Esophagus squamous epithelium (tissue), 5 donors: ENCODE data around the gene NPM1. TPM values are rescaled to one million over a fixed set of nuclear protein-coding genes. Genes with fewer than 3 reads are reported as not detected.
"Not testable (repeated sequence)": the region's sequence is repeated elsewhere in the genome, so short reads cannot be mapped to it uniquely, and the experiment has no call there.

Experiments used
- DNase-seq: peaks from one replicate; lab custom pipeline; 2025; lab: John Stamatoyannopoulos, UW
- H3K27ac ChIP-seq, 4 donors: fragments of 200-600 bp; sonication (generic); one replicate each; pipeline ENCODE4 v1.5.1; 2016 to 2019; ENCODE audit warnings: mild to moderate bottlenecking in 1 of 4
- H3K27me3 ChIP-seq, 4 donors: fragments of 200-600 bp; sonication (generic); 1 replicate in 3 of 4; 2 replicates in 1 of 4; pipeline versions ENCODE4 v1.5.1 to v1.6.0; 2017 to 2021; ENCODE audit warnings: antibody characterized with exemption in 1 of 4
- H3K36me3 ChIP-seq, 3 donors: fragments of 200-600 bp; sonication (generic); one replicate each; pipeline ENCODE4 v1.5.1; 2016 to 2019
- H3K4me1 ChIP-seq, 3 donors: fragments of 200-600 bp; sonication (generic); one replicate each; pipeline ENCODE4 v1.5.1; 2017 to 2019
- H3K4me3 ChIP-seq, 4 donors: fragments of 200-600 bp; sonication (generic); 1 replicate in 3 of 4; 2 replicates in 1 of 4; pipeline ENCODE4 v1.5.1; 2016 to 2019; ENCODE audit warnings: mild to moderate bottlenecking in 2 of 4, moderate library complexity in 1 of 4
- H3K9me3 ChIP-seq, 3 donors: fragments of 200-600 bp; sonication (generic); one replicate each; pipeline ENCODE4 v1.5.1; 2016 to 2019
- CTCF ChIP-seq, 6 experiments: fragments of 450-650 bp in 4 of 6; fragments of 200-600 bp in 2 of 6; sonication (generic) in 2 of 6; IDR thresholded peaks; one replicate each; pipeline ENCODE4 v1.5.1; 2016 to 2019; ENCODE audit warnings: antibody characterized with exemption in 6 of 6, mild to moderate bottlenecking in 4 of 6, moderate library complexity in 4 of 6
- POLR2A ChIP-seq, 4 donors: fragments of 450-650 bp; IDR thresholded peaks; one replicate each; pipeline ENCODE4 v1.6.1; 2017; ENCODE audit warnings: antibody characterized with exemption in 4 of 4, mild to moderate bottlenecking in 4 of 4, moderate library complexity in 3 of 4
- WGBS, 2 donors: methylation state at CpG; one replicate each; pipeline ENCODE4 v1.1.5; 2018; 5-methylcytosine and 5-hydroxymethylcytosine counted together
- intact Hi-C: fragments of 100-400 bp; cut with DNase I; formaldehyde crosslinking; loops from one replicate; pipeline ENCODE4 v1.15.0; 2022
- total RNA-seq, 4 donors: library from RNA; depleted of rRNA; stranded (reverse); fragments of >200 nt; gene quantifications; one replicate each; pipeline ENCODE4 v1.1.0, GENCODE V29; 2016
- donor health status: DM: yes; HTN: yes; CAD: no.

Gene NPM1
- total RNA-seq, 4 donors from 2014 or later: 394 to 1,052 (median 904) TPM

GRCh38 chr5:171344936-171345608, 42.6 kb upstream of the NPM1 start:
- no peaks in the 10 kb centered on the region for H3K4me1 ChIP-seq
- H3K27ac ChIP-seq: no peak overlapping the region
- intact Hi-C loops: no loop called here
- DNase-seq: no peak
- peaks cover 0 to 20% (median 0%) of the 10 kb centered on the region in 4 donors for H3K27me3 ChIP-seq
- no peaks in the 10 kb centered on the region for H3K9me3 ChIP-seq
- TF ChIP-seq CTCF (IDR thresholded peaks at IDR 0.05): no peak
- no peak for TF ChIP-seq POLR2A (IDR thresholded peaks at IDR 0.05)
- WGBS, 2 donors: 88 to 91% methylated on average over 17 to 19 of the region's 19 CpGs
- no peak overlapping the region for H3K4me3 ChIP-seq
- H3K36me3 ChIP-seq: no peaks in the 10 kb centered on the region

GRCh38 chr5:171351536-171352073, 36.0 kb upstream of the NPM1 start:
- intact Hi-C loops: no loop called here
- WGBS, 2 donors: 60 to 75% methylated on average over 4 to 7 of the region's 7 CpGs
- Histone ChIP-seq H3K36me3 (no peaks in the 10 kb centered on the region), H3K4me1 (no peaks in the 10 kb centered on the region), H3K27ac (no peak overlapping the region), H3K9me3 (no peaks in the 10 kb centered on the region), H3K27me3 (no peaks in the 10 kb centered on the region), H3K4me3 (no peak overlapping the region)
- DNase-seq: no peak
- no peak for TF ChIP-seq POLR2A (IDR thresholded peaks at IDR 0.05)
- TF ChIP-seq CTCF (IDR thresholded peaks at IDR 0.05): no peak

- Histone ChIP-seq H3K27me3 (no peaks in the 10 kb centered on the region), H3K9me3 (no peaks in the 10 kb centered on the region), H3K4me1 (no peaks in the 10 kb centered on the region), H3K36me3 (no peaks in the 10 kb centered on the region), H3K27ac (no peak overlapping the region), H3K4me3 (no peak overlapping the region)
- TF ChIP-seq CTCF (IDR thresholded peaks at IDR 0.05) (no peak), POLR2A (IDR thresholded peaks at IDR 0.05) (no peak)
- DNase-seq: no peak
- intact Hi-C loops: no loop called here
- 82 to 92% methylated on average over 5 of the region's 5 CpGs for WGBS, 2 donors
These were observed 32.3 kb upstream of the NPM1 start for GRCh38 chr5:171355302-171355724.

- no peak overlapping the region for H3K4me3 ChIP-seq
- DNase-seq: no peak
- intact Hi-C loops: no loop called here
- H3K27ac ChIP-seq: no peak overlapping the region
- WGBS, 2 donors: 100% methylated on average over 2 of the region's 2 CpGs
- TF ChIP-seq CTCF (IDR thresholded peaks at IDR 0.05): no peak
- no peak for TF ChIP-seq POLR2A (IDR thresholded peaks at IDR 0.05)
- no peaks in the 10 kb centered on the region for H3K36me3 ChIP-seq
- no peaks in the 10 kb centered on the region for H3K9me3 ChIP-seq
- H3K27me3 ChIP-seq: no peaks in the 10 kb centered on the region
- H3K4me1 ChIP-seq: no peaks in the 10 kb centered on the region
These were observed 29.8 kb upstream of the NPM1 start for GRCh38 chr5:171357843-171358242.

GRCh38 chr5:171361151-171361550, 26.5 kb upstream of the NPM1 start:
- H3K4me1 ChIP-seq, H3K9me3 ChIP-seq, H3K27ac ChIP-seq, H3K36me3 ChIP-seq, H3K4me3 ChIP-seq, intact Hi-C loops, DNase-seq: not testable (repeated sequence)
- peaks cover 0 to 18% (median 0%) of the 10 kb centered on the region in 4 donors for H3K27me3 ChIP-seq
- 69 to 74% methylated on average over 6 to 7 of the region's 7 CpGs for WGBS, 2 donors

GRCh38 chr5:171363249-171363648, 24.4 kb upstream of the NPM1 start:
- H3K4me3 ChIP-seq, H3K27ac ChIP-seq, H3K9me3 ChIP-seq, H3K36me3 ChIP-seq, H3K4me1 ChIP-seq, DNase-seq, intact Hi-C loops: not testable (repeated sequence)
- 90 to 96% methylated on average over 2 to 3 of the region's 3 CpGs for WGBS, 2 donors
- peaks cover 0 to 26% (median 0%) of the 10 kb centered on the region in 4 donors for H3K27me3 ChIP-seq
